GM19397 (cell line): Measurements from ENCODE around the gene IGFL2.
"Not testable (repeated sequence)": the region's sequence is repeated elsewhere in the genome, so short reads cannot be mapped to it uniquely, and the experiment has no call there.

Source experiments
- ATAC-seq: cut with Tn5 transposase; IDR thresholded peaks from one replicate; pipeline ENCODE4 v1.9.1; 2021; ENCODE audit warnings: mild to moderate bottlenecking, moderate library complexity; ENCODE audit not compliant: unreplicated experiment

IGFL2 gene

GRCh38 chr19:46186717-46187101 is 38.7 kb downstream of the IGFL2 start:
- ATAC-seq: no peak

- no peak for ATAC-seq
Observed at GRCh38 chr19:46189971-46190888, 42.2 kb downstream of the IGFL2 start.

GRCh38 chr19:46191356-46191755 is 43.3 kb downstream of the IGFL2 start:
- no peak for ATAC-seq

GRCh38 chr19:46191972-46192371 is 43.9 kb downstream of the IGFL2 start:
- ATAC-seq: no peak

- not testable (repeated sequence) for ATAC-seq
Observed at GRCh38 chr19:46192626-46192991, 44.6 kb downstream of the IGFL2 start.

- no peak for ATAC-seq
Observed at GRCh38 chr19:46192992-46193650, 45.1 kb downstream of the IGFL2 start.

GRCh38 chr19:46193678-46194077 is 45.6 kb downstream of the IGFL2 start:
- ATAC-seq: no peak

GRCh38 chr19:46195104-46195503 is 47.1 kb downstream of the IGFL2 start:
- ATAC-seq: no peak

GRCh38 chr19:46195919-46196318 is 47.9 kb downstream of the IGFL2 start:
- not testable (repeated sequence) for ATAC-seq

- ATAC-seq: no peak
Observed at GRCh38 chr19:46196410-46197124, 48.5 kb downstream of the IGFL2 start.

- no peak for ATAC-seq
Observed at GRCh38 chr19:46197314-46198070, 49.5 kb downstream of the IGFL2 start.

- ATAC-seq: no peak
Observed at GRCh38 chr19:46198756-46199155, 50.7 kb downstream of the IGFL2 start.

GRCh38 chr19:46201454-46202310 is 53.6 kb downstream of the IGFL2 start:
- ATAC-seq: no peak

GRCh38 chr19:46202426-46202825 is 54.4 kb downstream of the IGFL2 start:
- ATAC-seq: no peak

- ATAC-seq: no peak
Observed at GRCh38 chr19:46202872-46203860, 55.1 kb downstream of the IGFL2 start.

- ATAC-seq: no peak
Observed at GRCh38 chr19:46204008-46204407, 56.0 kb downstream of the IGFL2 start.

- ATAC-seq: no peak
Observed at GRCh38 chr19:46205183-46205984, 57.3 kb downstream of the IGFL2 start.

- ATAC-seq: no peak
Observed at GRCh38 chr19:46206176-46206575, 58.1 kb downstream of the IGFL2 start.
